GM18511 (cell line): Measurements from ENCODE around the gene C4orf50.
"Not testable (repeated sequence)": the region's sequence is repeated elsewhere in the genome, so short reads cannot be mapped to it uniquely, and the experiment has no call there.

ENCODE experiments used
- ATAC-seq: cut with Tn5 transposase; IDR thresholded peaks from one replicate; pipeline ENCODE4 v1.9.1; 2021; ENCODE audit warnings: mild to moderate bottlenecking, moderate library complexity; ENCODE audit not compliant: unreplicated experiment

The C4orf50 gene

GRCh38 chr4:5995901-5996623, 22.2 kb downstream of the C4orf50 start:
- ATAC-seq: no peak

GRCh38 chr4:5993876-5994811, 24.1 kb downstream of the C4orf50 start:
- no peak for ATAC-seq

DNA sequence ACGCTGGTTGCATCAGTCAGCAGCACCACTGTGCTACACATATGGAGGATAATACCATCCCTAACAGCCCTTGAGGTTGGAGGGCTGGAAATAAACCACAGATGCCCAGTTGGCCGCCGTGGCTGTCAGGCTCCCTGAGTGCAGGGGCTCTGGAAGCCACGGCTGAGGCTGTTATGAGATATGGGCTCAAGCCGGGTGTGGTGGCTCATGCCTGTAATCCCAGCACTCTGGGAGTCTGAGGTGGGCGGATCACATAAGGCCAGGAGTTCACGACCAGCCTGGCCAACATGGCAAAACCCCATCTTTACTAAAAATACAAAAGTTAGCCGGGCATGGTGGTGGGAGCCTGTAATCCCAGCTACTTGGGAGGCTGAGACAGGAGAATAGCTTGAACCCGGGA, 24.9 kb downstream of the C4orf50 start:
- ATAC-seq: not testable (repeated sequence)

DNA sequence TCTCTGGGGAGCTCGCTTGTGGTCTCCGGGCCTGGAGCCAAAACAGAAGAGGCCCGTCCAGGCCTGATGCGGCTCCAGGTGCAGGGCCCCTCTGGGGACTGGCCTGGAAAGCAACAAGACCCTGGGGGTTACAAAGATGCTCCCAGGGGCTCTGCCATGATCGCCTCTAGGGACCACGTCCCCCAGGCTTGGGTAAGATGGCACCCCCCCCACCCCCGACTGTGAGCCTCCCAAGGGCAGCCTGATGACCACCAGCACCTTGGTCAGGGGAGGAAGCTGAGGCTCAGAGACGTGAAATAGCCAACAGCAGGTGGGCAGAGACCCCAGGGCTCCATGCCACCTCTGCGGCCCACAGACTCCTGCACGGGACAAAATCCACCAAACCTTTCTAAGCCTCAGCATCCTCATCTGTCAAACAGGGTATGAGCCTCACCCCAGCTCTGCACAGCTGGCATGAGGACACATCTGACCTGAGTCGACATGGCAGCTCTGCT, 25.4 kb downstream of the C4orf50 start:
- no peak for ATAC-seq

DNA sequence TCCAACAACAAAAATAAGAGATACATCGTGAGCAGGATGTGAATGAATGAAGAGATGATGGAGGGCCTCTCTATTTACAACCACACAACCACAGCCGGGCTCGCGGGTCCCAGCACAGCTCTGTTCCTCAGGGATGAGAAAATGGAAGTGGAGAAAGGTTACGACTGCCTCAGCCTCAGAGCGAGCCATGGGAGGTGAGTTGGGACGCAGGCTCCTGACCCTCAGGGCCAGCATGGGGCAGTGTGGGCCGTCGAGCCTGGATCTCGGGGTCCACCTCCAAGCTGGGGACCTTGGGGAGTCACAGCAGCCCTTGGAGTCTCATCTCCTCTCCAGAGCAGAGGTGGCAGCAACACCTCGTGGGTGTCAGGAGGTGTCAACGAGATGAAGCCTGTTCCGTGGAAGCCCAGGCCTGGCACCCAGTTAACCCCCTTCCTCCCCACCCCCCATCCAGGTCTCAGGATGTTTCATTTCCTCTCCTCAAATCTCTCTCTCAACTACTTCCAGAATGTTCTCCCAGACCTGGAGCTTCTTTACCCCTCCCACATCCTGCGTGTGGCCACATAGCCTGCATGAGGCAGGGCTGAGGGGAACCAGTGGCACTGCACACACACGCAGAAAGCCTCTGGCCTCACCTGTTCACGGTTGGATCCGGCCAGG, 25.9 kb downstream of the C4orf50 start:
- no peak for ATAC-seq

GRCh38 chr4:5991405-5991804, 26.8 kb downstream of the C4orf50 start:
- no peak for ATAC-seq

DNA sequence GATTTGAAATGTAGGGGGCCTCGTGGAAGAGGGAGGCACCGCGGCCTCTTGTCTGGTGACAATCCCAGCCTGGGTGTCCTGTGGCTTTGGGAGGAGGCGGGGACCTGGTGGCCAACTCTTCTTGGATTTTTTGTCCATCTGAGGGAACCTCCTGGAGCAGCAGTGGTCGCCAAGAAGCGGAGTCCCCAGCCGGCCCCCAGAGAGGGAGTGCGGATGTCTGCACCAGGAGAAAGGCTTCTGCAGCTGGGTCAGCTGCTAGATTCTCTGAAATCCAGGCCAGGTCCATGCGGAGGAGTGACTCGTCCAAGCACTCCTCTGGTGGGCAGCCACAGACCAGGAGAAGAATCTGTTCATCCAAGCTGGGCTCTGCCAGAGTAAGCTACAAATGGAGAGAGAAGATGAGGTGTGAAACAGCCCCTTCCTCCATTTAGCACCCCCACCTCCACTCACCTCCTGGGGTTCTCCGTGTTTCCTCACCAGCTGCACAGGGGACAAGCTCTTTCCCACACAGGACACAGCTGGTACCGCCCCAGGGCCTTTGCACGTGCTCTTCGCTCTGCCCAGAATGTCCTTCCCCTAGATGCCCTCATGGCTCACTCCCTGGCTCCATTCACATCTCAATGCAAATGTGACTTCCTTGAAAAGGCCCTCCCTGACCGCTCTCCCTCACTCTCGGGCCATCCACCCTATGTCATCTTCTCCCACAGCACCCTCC, 27.6 kb downstream of the C4orf50 start:
- no peak for ATAC-seq

DNA sequence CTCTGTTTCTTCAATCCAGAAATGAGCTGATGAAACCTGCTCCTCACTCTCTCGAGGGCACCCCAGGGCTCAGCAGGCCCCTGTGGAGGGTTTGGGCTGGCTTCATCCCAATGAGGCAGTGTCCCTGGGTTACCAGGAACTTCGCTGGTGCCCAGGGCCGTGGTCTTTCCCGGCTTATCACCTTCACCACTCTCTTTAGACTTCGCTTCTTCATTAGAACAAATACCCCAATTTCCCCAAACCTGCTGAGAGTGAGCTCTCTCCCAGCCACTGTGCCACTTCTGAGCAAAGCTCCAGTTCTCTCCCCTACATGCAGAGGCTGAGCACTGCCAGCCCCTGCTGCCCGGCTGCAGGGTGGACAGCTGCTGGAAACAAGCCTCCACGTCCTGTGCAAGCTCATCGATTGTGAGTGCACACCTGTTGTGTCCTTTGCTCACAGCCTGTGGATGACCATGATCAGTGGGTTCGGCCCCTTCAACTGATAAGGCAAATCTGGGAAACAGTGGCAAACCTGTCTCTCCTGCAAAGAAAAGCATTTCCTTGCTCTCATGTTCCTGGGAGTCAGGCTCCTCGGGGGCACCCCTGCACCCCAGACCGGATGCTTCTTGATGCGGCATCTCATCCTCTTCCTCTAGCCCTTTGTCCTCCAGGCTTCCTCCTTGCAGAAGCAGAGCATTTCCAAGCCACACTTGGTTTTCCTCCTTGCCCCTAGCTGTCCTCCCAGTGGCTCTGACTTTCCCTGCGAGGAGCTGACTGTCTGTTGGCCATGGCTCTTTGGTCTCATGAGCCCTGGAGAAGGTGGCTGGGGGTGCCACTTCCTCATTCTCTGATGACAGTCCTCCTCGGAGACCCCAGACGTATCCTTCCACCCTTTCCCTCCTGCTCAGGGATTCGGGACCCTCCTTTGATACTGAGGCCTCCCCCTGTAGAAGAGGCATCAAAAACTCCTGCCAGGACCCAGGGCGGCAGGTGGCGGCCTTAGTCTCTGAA, 28.7 kb downstream of the C4orf50 start:
- ATAC-seq: no peak

GRCh38 chr4:5988086-5988845, 30.0 kb downstream of the C4orf50 start:
- ATAC-seq: no peak

- ATAC-seq: no peak
Observed at GRCh38 chr4:5984843-5985242, 33.4 kb downstream of the C4orf50 start.

DNA sequence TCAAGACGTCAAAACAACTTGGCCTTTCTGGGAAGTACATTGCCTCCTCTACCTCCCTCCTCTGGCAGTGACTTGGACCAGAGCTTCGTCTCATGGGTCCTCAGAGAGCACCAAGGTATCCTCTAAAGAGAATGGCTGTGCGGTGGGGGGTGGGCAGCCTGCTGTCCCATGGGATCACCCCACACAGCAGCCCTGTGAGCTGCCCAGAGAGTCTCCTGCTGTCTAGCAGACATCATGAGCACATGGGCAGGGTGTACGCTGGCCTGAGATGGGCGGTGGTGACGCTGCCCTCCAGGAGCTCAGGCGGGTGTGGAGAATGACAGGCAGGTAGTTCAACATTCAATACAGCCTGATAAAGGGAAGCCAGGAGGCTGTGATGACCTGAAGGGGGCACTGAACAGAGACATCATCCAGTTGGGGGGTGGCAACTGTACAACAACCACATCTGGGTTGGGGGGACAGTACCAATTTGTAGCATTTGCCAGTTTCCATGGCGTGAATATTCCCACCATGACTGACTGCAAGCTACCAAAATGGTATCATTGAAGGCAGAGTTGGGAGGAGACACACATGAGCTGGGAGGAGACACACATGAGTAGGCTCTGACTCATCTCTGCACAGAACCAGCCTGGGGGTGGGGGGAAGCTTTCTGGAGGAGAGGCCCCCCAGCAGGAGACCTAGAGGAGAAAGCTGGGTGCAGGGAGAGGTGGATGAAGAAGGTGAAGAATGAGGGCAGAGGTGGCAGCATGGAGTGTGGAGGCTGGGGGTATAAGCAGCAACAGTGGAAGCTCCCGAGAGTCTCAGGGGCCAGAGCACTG, 35.9 kb downstream of the C4orf50 start:
- ATAC-seq: no peak

DNA sequence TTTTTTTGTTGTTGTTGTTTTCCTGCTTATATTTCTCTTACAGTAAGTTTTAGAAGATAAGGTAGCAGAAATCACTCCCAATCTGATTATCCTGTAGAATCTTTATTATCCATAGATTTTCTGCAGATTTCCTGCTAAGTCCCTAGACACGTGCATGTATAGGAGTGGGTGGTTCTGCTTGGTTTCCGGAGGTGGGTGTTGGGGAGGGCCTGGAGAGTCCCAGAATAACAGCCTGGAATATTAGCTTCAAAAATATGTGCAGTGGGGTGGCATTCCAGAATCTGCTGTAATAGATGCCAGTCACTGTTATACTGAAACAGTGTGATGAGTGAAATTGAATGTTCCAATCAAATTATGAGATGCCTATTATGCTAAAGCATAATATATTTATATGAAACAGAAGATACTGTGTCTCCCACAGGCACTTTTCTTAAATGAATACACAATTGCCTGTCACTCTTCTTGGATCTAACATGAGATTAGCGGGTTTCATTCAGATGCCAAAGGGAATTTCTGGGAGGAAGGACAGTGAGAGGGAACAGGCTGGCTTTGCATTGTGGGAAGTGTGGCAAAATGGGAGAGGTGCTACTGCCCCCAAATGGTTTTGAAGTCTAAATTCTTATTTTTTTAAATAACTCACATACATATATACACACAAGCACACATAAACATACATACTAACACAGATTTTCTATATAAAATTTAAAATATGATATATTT, 37.6 kb downstream of the C4orf50 start:
- ATAC-seq: no peak

DNA sequence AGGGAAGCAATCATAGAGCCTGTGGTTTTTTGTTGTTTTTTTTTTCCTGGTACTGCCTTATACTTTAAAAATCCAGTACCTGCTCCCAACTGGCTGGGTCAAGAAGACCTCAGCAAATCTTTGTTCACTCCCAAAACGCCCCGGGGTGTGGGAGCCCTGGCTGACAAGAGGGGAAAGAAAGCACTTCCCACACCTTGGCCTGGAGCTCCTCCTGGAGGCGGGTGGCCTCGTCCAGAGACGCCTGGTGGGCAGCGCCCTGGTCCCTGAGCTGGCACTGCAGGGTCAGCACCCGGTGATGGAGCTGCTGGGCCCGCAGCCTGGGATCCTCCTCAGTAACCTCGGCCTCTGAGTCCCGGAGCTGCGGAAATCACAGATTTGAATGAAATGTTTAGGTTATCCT, 38.2 kb downstream of the C4orf50 start:
- ATAC-seq: no peak

- no peak for ATAC-seq
Observed at GRCh38 chr4:5976921-5977320, 41.3 kb downstream of the C4orf50 start.

GRCh38 chr4:5976431-5976830, 41.8 kb downstream of the C4orf50 start:
- ATAC-seq: no peak

DNA sequence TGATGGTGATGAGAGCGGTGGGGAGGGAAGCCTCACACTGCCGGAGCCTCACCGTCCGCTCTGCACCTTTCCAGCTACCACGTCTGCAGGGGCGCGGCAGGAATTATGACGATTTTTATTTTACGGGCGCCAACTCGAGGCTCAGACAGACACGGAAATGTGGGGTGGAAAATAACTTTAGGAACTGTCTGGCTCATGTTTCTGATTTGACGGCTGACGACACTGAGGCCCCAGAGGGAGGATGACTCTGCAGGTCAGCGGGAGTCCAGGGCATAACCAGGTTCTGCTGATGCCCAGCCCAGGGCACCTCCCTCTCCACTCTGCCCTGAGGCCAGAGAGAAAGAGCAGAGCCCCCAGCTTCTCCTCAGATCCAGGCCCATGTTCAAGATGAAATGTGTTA, 43.9 kb downstream of the C4orf50 start:
- ATAC-seq: no peak

GRCh38 chr4:5973486-5974220, 44.6 kb downstream of the C4orf50 start:
- ATAC-seq: no peak
